Measurements from ENCODE around the gene ELMO1. TPM values are rescaled to one million over a fixed set of nuclear protein-coding genes. Genes with fewer than 3 reads are reported as not detected.
A peak's percentile ranks its signal among the peaks of the same experiment; 100 is the strongest.

ELMO1 gene
- total RNA-seq, 1 donor from 2014 or later = 0.69 TPM

GRCh38 chr7:36966039-36966438, 482.6 kb downstream of the ELMO1 start:
- H3K4me3 ChIP-seq (ENCODE audit: low read depth, low read length) = no peak overlapping the region
- no peak for TF ChIP-seq CTCF (conservative IDR thresholded peaks at IDR 0.05; ENCODE audit: low read depth, low read length)
- no peak for DNase-seq (ENCODE audit: low read depth)

- DNase-seq (ENCODE audit: low read depth) = no peak
- H3K4me3 ChIP-seq (ENCODE audit: low read depth, low read length) = no peak overlapping the region
- no peak for TF ChIP-seq CTCF (conservative IDR thresholded peaks at IDR 0.05; ENCODE audit: low read depth, low read length)
Measured at GRCh38 chr7:36965625-36966024, 483.0 kb downstream of the ELMO1 start.

GRCh38 chr7:36964297-36964696, 484.4 kb downstream of the ELMO1 start:
- TF ChIP-seq CTCF (conservative IDR thresholded peaks at IDR 0.05; ENCODE audit: low read depth, low read length) = no peak
- DNase-seq (ENCODE audit: low read depth) = no peak
- H3K4me3 ChIP-seq (ENCODE audit: low read depth, low read length) = no peak overlapping the region

GRCh38 chr7:36962367-36962766, 486.3 kb downstream of the ELMO1 start:
- H3K4me3 ChIP-seq (ENCODE audit: low read depth, low read length) = no peak overlapping the region
- peak; percentile 49 for DNase-seq (ENCODE audit: low read depth)
- TF ChIP-seq CTCF (conservative IDR thresholded peaks at IDR 0.05; ENCODE audit: low read depth, low read length) = no peak

- DNase-seq (ENCODE audit: low read depth) = no peak
- no peak for TF ChIP-seq CTCF (conservative IDR thresholded peaks at IDR 0.05; ENCODE audit: low read depth, low read length)
- no peak overlapping the region for H3K4me3 ChIP-seq (ENCODE audit: low read depth, low read length)
Measured at GRCh38 chr7:36961693-36962092, 487.0 kb downstream of the ELMO1 start.

- TF ChIP-seq CTCF (conservative IDR thresholded peaks at IDR 0.05; ENCODE audit: low read depth, low read length) = no peak
- DNase-seq (ENCODE audit: low read depth) = no peak
- no peak overlapping the region for H3K4me3 ChIP-seq (ENCODE audit: low read depth, low read length)
Measured at GRCh38 chr7:36961097-36961496, 487.6 kb downstream of the ELMO1 start.

- no peak for DNase-seq (ENCODE audit: low read depth)
- no peak overlapping the region for H3K4me3 ChIP-seq (ENCODE audit: low read depth, low read length)
- no peak for TF ChIP-seq CTCF (conservative IDR thresholded peaks at IDR 0.05; ENCODE audit: low read depth, low read length)
Measured at GRCh38 chr7:36960105-36960504, 488.6 kb downstream of the ELMO1 start.

All from epithelial cell of proximal tubule (primary cell).